Left lung (tissue), 10 donors: ENCODE data around the gene BCAS1. TPM values are rescaled to one million over a fixed set of nuclear protein-coding genes. Genes with fewer than 3 reads are reported as not detected.
A peak's percentile ranks its signal among the peaks of the same experiment; 100 is the strongest.

Experiments
- ATAC-seq: fragments of 200-7000 bp; cut with Tn5 transposase; one replicate; pipeline ENCODE4 v1.9.1; 2020; ENCODE audit warnings: moderate library complexity
- DNase-seq, 4 donors: peaks; one replicate each; pipeline ENCODE4 v3.0.0-alpha.2; 2013 to 2020
- H3K27ac ChIP-seq, 2 donors: fragments of 200-600 bp; sonication (generic) in 1 of 2; one replicate each; pipeline versions ENCODE4 v1.5.0 to v1.8.0; 2020 to 2021
- H3K27me3 ChIP-seq, 2 donors: fragments of 200-600 bp; sonication (generic) in 1 of 2; one replicate each; pipeline versions ENCODE4 v1.5.0 to v1.8.0; 2020 to 2021
- H3K36me3 ChIP-seq, 2 donors: fragments of 200-600 bp; sonication (generic) in 1 of 2; one replicate each; pipeline versions ENCODE4 v1.5.0 to v1.8.0; 2020 to 2021
- H3K4me1 ChIP-seq, 2 donors: fragments of 200-600 bp; one replicate each; pipeline ENCODE4 v1.8.0; 2021
- H3K4me3 ChIP-seq, 2 donors: fragments of 200-600 bp; sonication (generic) in 1 of 2; one replicate each; pipeline versions ENCODE4 v1.5.0 to v1.8.0; 2020 to 2021; ENCODE audit warnings: mild to moderate bottlenecking in 1 of 2
- H3K9me3 ChIP-seq, 2 donors: fragments of 200-600 bp; sonication (generic) in 1 of 2; one replicate each; pipeline versions ENCODE4 v1.5.0 to v1.8.0; 2020 to 2021
- intact Hi-C, 2 donors: fragments of 100-400 bp; cut with DNase I; formaldehyde crosslinking; loops; one replicate each; pipeline versions ENCODE4 v1.11.2 to v1.14.2; 2022
- polyA plus RNA-seq, 6 donors: library from polyadenylated mRNA; unstranded; fragments of 120-200 nt; gene quantifications; one replicate each; pipeline ENCODE4 v1.2.1, GENCODE V29; 2013; ENCODE audit not compliant: insufficient read length in 6 of 6
- total RNA-seq, 2 donors: library from RNA; stranded (reverse); fragmentation: NEBNext Ultra II Directional; extraction: Animal tissue kit (Norgen Biotek cat#: 25700); gene quantifications; one replicate each; pipeline ENCODE4 v1.2.1, GENCODE V29; 2021
- TF ChIP-seq, protein P1 (sequence below), 2 donors: fragments of 200-600 bp; sonication (generic) in 1 of 2; IDR thresholded peaks; one replicate each; pipeline versions ENCODE4 v1.5.0 to v1.8.0; 2021; ENCODE audit warnings: antibody characterized with exemption in 2 of 2
- donor health status: DM: no; HTN: yes; CAD: no.
- donor health status: DM: no; HTN: no; CAD: no.

BCAS1 gene
- total and polyA plus RNA-seq, 8 donors, result 0.44 to 1.6 (median 0.81) TPM

DNA sequence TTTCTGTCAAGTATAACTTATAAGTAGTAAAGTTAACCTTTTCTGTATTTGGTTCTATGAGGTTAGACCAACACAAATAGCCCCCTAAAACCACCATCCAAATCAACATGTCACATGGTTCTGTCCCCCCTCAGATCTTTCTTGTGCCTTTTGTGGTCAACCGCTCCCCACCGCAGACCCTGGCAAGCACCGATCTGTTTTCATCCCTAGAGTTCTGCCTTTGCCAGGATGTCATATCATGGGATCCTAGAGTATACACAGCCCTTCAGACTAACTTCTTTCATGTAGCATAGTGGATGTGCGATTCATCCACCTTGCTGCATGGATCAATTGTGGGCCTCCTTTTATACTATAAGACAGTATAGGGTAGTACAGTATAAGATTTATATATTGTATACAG, 124.3 kb downstream of the BCAS1 start:
- no peaks in the 10 kb centered on the region for H3K9me3 ChIP-seq
- no peaks in the 10 kb centered on the region for H3K36me3 ChIP-seq
- DNase-seq, result no peak
- no peaks in the 10 kb centered on the region for H3K27me3 ChIP-seq
- no peak overlapping the region for H3K4me3 ChIP-seq
- intact Hi-C loops, result no loop called here
- no peak overlapping the region for H3K27ac ChIP-seq
- no peak for ATAC-seq
- H3K4me1 ChIP-seq, result peaks cover 0 to 28% of the 10 kb centered on the region in 2 donors
- TF ChIP-seq, protein P1, sequence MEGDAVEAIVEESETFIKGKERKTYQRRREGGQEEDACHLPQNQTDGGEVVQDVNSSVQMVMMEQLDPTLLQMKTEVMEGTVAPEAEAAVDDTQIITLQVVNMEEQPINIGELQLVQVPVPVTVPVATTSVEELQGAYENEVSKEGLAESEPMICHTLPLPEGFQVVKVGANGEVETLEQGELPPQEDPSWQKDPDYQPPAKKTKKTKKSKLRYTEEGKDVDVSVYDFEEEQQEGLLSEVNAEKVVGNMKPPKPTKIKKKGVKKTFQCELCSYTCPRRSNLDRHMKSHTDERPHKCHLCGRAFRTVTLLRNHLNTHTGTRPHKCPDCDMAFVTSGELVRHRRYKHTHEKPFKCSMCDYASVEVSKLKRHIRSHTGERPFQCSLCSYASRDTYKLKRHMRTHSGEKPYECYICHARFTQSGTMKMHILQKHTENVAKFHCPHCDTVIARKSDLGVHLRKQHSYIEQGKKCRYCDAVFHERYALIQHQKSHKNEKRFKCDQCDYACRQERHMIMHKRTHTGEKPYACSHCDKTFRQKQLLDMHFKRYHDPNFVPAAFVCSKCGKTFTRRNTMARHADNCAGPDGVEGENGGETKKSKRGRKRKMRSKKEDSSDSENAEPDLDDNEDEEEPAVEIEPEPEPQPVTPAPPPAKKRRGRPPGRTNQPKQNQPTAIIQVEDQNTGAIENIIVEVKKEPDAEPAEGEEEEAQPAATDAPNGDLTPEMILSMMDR (IDR thresholded peaks at IDR 0.05), result no peak

DNA sequence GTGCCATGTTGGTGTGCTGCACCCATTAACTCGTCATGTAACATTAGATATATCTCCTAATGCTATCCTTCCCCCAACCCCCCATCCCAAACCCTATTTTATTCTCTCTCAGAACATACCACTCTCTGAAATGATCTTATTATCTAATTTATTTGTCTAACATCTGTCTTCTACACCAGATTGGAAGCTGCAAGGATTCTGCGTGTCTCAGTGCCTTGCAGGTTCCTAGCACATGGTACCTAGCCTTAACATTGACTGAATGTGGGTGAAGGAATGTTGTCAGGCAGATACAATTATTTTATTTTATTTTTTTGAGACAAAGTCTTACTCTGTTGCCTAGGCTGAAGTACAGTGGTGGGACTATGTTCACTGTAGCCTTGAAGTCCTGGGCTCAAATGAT, 124.9 kb downstream of the BCAS1 start:
- ATAC-seq (no peak), DNase-seq (no peak)
- Histone ChIP-seq H3K9me3 (no peaks in the 10 kb centered on the region), H3K36me3 (no peaks in the 10 kb centered on the region), H3K4me1 (peaks cover 3 to 34% of the 10 kb centered on the region in 2 donors), H3K4me3 (no peak overlapping the region), H3K27me3 (no peaks in the 10 kb centered on the region), H3K27ac (no peak overlapping the region)
- TF ChIP-seq, protein P1 (IDR thresholded peaks at IDR 0.05), result no peak
- intact Hi-C loops, result no loop called here

DNA sequence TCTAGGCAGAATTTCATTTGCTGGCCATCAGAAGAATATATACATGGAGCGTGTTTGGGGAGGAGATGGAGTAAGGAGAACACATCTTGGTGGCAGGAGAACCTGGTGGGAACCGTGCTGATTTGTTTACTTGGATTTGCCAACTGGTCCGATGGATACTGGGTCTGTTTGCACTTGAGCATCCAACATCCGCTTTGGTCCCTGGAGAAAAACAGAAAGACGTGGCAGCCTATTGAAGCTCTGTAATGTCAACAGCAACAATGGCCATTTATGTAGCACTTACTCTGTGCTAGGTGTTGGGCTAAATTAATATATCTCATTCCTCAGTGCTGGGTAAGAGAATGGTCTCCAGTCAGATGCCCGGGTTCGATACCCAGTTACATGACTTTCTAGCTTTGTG, 125.6 kb downstream of the BCAS1 start:
- no peak overlapping the region for H3K27ac ChIP-seq
- H3K36me3 ChIP-seq, result no peaks in the 10 kb centered on the region
- no peaks in the 10 kb centered on the region for H3K9me3 ChIP-seq
- no peaks in the 10 kb centered on the region for H3K27me3 ChIP-seq
- no peak for ATAC-seq
- intact Hi-C loops, result no loop called here
- H3K4me1 ChIP-seq, result peaks cover 6 to 40% of the 10 kb centered on the region in 2 donors
- no peak for DNase-seq
- H3K4me3 ChIP-seq, result no peak overlapping the region
- TF ChIP-seq, protein P1 (IDR thresholded peaks at IDR 0.05), result no peak

DNA sequence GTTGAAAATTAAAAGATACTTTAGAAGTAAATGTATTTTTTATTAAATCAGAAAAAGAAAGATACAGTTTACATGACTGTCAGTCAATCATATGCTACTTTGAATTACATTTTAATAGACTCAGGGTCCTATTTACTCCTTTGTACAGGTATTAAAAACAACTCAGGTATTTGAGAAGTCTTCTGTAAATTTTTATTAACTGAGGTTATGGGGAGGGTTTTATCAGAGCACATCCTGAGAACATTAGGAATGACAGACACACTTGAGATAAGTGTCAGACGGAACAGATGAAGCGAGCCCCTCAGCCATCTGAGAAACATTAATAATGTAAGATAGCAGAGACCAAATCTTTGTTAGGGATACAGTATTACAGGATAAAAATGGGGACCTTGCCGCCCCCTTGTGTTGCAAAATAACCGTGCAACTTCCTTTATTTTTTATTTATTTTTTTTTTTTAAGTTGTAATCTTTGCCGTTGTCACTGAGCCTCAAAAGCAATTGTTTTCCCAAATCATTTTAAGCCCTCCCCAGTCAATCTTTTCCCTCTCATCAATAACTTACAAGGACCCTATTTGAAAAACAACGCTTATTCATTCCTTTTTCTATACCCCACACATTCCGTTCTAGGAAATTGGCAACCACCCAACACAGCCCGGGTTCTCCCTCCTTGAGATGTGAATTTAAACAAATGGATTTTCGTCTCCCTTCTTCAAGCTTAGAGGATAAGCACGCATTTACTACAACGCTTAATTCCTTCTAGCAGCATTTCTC, 126.7 kb downstream of the BCAS1 start:
- H3K4me1 ChIP-seq, result peaks cover 12 to 40% of the 10 kb centered on the region in 2 donors
- H3K9me3 ChIP-seq, result no peaks in the 10 kb centered on the region
- H3K4me3 ChIP-seq, result no peak overlapping the region
- H3K27me3 ChIP-seq, result no peaks in the 10 kb centered on the region
- intact Hi-C loops, result no loop called here
- no peaks in the 10 kb centered on the region for H3K36me3 ChIP-seq
- ATAC-seq (no peak), DNase-seq (peak in 1 of 4 donors; percentile 58)
- H3K27ac ChIP-seq, result no peak overlapping the region
- TF ChIP-seq, protein P1 (IDR thresholded peaks at IDR 0.05), result peak; percentile 32 to 40

DNA sequence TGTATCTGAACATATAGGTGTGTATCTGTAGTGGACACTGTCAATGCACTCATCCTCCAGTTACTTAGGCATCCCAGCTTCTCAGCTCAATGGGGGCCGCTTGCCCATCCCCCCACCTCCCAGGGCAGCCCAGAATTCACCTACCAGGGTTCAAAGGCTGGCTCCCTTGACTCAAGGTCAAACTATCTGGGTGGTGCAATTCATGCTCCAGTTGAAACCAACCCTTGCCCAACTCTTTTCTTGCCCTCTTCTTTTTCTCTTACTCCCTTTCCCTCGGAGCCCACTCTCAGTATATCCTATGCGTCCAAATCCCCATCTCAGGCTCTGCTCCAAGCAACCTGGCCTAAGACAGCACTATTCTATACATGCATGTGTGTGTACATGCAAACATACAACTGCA, 127.4 kb downstream of the BCAS1 start:
- DNase-seq, result no peak
- TF ChIP-seq, protein P1 (IDR thresholded peaks at IDR 0.05), result no peak
- no peak for ATAC-seq

More for the DNA sequence above, 127.4 kb downstream of the BCAS1 start:
- Histone ChIP-seq H3K4me3 (no peak overlapping the region), H3K27me3 (no peaks in the 10 kb centered on the region), H3K36me3 (no peaks in the 10 kb centered on the region), H3K27ac (no peak overlapping the region), H3K4me1 (peaks cover 12 to 44% of the 10 kb centered on the region in 2 donors), H3K9me3 (no peaks in the 10 kb centered on the region)
- intact Hi-C loops, result no loop called here
